T-helper 2 cell treated with Interferon-gamma antibody and Interleukin-4, amounts not matched to agents 100 ng/mL and 5 ng/mL, for 36 hours (primary cell): ENCODE results near the gene GAS2L1. TPM values are rescaled to one million over a fixed set of nuclear protein-coding genes. Genes with fewer than 3 reads are reported as not detected.

Source experiments
- intact Hi-C: fragments of 100-400 bp; cut with micrococcal nuclease; formaldehyde crosslinking; loops from one replicate; pipeline ENCODE4 v1.15.1; 2023
- total RNA-seq: library from RNA; stranded (reverse); gene quantifications from 2 replicates; pipeline ENCODE4 v1.2.3, GENCODE V29; 2022

GAS2L1 gene
- 3.0 and 3.6 TPM in 2 replicates for total RNA-seq

GRCh38 chr22:29306175-29306834, at the start of gene GAS2L1:
Gene GAS2L1 (plus strand): TSS chr22:29306650. CDS start chr22:29308106, 1,456 bp downstream.
- intact Hi-C loops = loop anchor here (5.0 kb wide), 1 partner anchor 39 kb away; the partner anchor contains the start of genes EWSR1 and RHBDD3

DNA sequence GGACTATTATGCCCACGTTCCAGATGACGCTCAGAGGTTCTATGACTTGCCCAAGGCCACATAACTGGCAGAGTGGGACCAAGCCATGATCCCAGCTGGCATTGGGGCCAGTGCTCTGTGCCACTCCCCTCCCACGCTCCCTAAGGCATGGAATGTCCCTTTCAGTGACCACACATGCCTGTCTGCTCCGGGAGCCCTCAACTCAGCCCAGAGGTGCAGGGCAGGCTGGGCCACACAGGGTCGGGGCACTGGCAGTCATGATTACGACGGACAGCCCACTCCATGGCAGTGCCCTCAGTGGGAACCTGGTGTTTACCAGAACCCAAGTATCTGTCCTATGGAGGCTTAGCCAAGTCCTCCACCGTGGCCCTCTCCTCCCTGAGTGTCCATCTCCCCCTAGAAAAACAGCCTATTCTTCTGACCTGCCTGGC, 48.7 kb upstream of the GAS2L1 start:
- intact Hi-C loops = no loop called here

DNA sequence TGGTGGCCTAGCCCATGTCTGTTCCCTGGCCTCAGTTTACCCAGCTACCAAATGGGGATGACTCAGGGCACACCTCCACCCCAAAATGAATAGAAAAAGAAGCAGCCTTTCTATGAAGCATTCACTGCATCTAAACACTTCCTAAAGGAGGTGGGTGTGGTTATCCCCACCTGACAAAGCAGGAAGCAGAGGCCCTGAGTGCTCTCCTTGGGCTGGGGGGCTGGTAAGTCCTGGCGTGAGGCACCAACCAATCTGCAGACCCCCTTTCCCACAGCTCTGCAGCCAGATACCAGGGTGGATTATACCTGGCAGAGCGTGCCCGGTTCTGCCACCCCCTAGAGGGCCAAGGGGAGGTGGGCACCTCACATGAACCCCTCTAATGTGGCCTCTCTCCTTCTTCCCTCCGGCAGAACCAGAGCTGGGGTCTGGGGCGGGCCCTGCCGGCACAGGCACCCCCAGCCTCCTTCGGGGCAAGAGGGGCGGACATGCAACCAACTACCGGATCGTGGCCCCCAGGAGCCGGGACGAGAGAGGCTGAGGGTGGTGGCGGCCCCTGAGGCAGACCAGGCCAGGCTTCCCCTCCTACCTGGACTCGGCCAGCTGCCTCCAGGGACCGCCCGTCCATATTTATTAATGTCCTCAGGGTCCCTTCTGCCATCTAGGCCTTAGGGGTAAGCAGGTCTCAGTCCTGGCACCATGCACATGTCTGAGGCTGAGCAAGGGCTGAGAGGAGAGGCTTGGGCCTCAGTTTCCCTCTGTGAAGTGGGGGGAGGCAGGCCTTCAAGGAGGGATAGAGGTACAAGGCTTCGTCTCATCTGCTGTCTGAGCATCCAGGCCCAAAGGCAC, 47.8 kb upstream of the GAS2L1 start:
- intact Hi-C loops = no loop called here

DNA sequence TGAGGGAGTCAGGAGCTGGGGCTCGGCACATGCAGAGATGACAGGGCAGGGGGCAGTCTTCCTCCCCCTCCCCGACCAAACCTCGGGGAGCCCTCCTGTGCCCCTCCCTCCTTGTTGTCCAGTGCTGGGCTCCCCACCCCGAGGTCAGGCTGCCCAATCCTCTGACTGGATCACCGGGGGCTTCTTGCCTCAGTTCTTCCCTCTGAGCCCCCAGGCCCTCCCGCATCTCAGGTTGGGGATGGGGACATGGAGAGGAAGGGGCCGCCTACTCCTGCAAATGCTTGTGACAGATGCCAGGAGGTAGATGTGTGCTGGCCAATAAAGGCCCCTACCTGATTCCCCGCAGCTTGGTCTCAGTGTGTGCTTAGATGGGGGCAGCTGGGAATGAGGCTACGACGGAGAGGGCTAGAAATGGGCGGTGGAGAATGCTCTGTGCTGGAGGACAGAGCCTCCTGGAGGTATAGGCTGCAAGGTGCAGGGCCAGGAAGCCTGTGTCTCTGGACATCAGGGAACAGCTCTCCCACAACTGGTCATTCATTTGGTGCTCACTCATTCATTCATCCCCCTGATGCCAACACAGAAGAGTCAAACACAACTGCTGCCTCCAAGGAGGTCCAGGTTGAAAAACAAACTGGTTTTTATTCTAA, 47.1 kb upstream of the GAS2L1 start:
- intact Hi-C loops = no loop called here

- intact Hi-C loops = no loop called here
Observed at GRCh38 chr22:29260031-29260560, 46.4 kb upstream of the GAS2L1 start.

GRCh38 chr22:29260601-29261315, 45.7 kb upstream of the GAS2L1 start:
- intact Hi-C loops = no loop called here

DNA sequence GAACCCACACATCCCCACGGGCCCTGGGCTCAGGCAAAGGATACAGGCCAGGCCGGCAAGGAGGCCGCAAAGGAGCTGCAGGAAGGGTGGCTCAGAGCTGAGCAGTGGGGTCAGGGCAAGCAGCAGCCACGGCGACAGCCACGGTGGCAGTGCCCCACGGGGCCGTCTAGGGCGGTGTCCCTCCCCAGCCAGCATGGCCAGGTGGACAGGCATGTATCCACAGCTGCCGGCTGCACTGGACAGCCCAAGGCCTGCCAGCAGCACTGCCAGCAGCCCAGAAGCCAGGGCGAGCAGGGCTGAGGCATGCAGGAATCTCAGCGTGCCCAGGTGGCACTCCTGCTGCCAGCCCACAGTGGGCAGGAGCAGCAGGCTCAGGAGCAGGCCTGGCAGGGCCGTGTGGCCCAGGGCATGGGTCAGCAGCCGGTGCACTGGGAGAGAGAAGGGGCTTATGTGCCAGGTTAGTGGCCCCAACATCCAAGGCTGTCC, 42.6 kb upstream of the GAS2L1 start:
- intact Hi-C loops = no loop called here

GRCh38 chr22:29265305-29265704, 41.1 kb upstream of the GAS2L1 start:
- intact Hi-C loops = loop anchor here (5.0 kb wide), 2 partner anchors 42 to 523 kb away; partner anchors contain the start of genes CHEK2, GAS2L1 and HSCB

DNA sequence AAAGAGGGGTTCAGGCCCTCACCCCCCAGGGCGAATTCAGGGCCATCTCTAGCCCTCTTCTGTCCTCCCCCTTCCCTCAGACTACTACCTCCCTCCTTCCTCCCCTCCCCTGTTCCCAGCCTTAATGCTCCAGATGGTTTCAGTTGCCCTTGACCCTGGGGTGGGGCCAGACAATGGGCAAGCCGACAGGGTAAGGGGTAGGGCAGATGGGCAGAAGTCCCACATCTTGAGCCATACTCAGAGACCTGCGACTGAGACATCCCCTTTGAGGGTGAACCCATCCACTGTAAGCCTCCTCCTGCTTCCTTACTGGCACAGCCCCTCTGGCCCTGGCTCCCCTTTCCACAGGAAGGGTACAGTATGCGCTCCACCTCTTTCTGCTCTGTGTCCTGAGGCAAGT, 40.5 kb upstream of the GAS2L1 start:
- intact Hi-C loops = loop anchor here (5.0 kb wide), 2 partner anchors 41 to 524 kb away; partner anchors contain the start of genes CHEK2, GAS2L1 and HSCB

DNA sequence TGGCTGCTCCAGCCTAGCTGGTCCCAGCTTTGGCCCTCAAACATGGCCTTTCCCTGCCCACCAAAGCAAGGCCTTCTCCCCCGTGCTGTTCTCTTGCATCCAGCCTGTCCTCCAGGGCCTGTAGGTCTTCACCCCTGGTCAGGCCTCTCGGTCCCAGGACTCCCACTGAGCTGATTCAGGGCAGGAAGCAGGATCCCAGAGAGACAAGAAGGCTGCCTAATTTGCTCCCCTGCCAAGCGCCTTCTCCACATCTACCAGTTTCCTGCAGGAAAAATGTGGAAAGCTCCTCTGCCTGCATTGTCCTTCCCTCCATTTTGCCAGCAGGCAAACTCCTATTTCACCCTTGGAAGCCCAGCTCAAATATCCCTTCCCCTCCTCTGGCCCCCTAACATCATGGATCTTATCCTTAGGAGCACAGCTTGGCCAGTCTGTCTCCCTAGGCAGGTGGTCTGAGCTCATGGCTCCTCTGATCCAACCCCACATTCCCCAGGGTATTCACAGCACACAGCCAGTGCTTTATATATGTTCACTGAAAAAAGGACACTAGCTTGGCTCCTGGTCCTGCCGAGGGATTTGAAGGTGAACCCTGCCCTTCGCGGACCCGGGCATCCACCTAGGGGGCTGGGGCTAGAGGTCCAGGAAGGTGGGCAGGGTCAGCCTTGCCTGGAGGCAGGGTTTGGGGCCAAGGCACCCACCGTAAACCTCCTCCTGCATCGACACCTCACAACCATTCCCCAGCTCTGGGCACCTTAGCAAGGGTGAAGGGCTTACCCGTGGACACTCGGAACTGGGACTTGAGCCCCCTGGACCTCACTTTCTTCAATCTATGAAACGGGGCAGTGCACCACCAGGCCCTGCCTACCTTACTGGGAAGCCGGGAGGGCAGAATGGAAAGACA, 39.6 kb upstream of the GAS2L1 start:
- intact Hi-C loops = loop anchor here (5.0 kb wide), 2 partner anchors 40 to 525 kb away; partner anchors contain the start of genes CHEK2, GAS2L1 and HSCB

GRCh38 chr22:29267462-29267857, 39.0 kb upstream of the GAS2L1 start:
- intact Hi-C loops = loop anchor here (5.0 kb wide), 2 partner anchors 40 to 525 kb away; partner anchors contain the start of genes CHEK2, GAS2L1 and HSCB

DNA sequence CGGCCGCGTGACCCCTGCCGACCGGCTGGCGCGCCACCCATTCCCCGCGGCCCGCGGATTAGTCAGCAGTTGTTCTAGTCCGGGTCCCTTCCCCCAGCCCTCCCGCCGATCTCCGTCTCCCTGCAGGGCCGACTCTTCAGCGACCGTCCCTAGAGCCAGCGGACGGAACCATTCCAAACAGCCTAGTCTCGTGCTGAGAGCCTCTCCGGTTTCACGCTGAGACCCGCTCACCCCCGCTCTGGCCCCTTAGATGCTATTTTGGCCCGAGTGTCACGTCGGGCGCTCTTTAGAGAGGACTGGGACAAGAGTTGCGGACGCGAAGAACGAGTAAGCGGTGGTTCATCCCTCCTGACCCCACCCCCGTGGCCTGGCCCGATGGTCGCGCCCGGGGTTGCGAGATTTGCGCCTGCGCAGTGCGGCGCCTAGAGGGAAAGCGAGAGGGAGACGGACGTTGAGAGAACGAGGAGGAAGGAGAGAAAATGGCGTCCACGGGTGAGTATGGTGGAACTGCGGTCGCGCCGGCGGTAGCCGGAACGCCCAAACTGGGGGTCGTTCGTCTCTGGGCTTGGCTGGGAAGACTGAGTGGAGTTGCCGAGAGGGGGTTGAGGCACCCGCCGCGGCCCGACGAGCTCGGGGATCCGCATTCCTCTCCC, 38.5 kb upstream of the GAS2L1 start, which contains the start of the genes EWSR1 and RHBDD3:
TSS of gene EWSR1 (plus strand) at position 411 of the 653 bp plus-strand sequence. CDS start at position 480, 69 bp downstream.
TSS of gene RHBDD3 (minus strand) at position 124 of the 653 bp plus-strand sequence. CDS start 2,355 bp downstream, outside the sequence.
- intact Hi-C loops = loop anchor here (5.0 kb wide), 2 partner anchors 39 to 526 kb away; partner anchors contain the start of genes CHEK2, GAS2L1 and HSCB

- intact Hi-C loops = loop anchor here (5.0 kb wide), 2 partner anchors 39 to 526 kb away; partner anchors contain the start of genes CHEK2, GAS2L1 and HSCB
Observed at GRCh38 chr22:29268511-29269229, 37.8 kb upstream of the GAS2L1 start.

DNA sequence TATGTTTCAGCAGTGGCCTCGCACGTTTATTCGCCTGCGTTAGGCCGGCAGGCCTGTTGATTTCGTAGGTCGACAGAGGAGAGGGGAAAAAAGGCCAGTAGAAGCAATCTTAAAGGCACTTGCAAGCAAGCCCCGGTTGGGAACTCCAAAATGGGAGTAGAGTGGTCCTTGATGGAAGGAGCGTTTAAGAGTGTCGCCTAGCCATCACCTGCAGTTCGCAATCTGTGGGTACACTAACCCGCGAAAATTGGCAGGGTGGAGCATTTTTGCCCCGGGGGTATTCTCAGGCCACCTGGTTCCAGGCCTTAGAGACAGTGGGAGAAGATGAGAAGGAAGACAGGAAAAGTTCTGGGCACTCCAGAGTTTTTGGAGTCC, 37.2 kb upstream of the GAS2L1 start:
- intact Hi-C loops = loop anchor here (5.0 kb wide), 2 partner anchors 38 to 527 kb away; partner anchors contain the start of genes CHEK2, GAS2L1 and HSCB

DNA sequence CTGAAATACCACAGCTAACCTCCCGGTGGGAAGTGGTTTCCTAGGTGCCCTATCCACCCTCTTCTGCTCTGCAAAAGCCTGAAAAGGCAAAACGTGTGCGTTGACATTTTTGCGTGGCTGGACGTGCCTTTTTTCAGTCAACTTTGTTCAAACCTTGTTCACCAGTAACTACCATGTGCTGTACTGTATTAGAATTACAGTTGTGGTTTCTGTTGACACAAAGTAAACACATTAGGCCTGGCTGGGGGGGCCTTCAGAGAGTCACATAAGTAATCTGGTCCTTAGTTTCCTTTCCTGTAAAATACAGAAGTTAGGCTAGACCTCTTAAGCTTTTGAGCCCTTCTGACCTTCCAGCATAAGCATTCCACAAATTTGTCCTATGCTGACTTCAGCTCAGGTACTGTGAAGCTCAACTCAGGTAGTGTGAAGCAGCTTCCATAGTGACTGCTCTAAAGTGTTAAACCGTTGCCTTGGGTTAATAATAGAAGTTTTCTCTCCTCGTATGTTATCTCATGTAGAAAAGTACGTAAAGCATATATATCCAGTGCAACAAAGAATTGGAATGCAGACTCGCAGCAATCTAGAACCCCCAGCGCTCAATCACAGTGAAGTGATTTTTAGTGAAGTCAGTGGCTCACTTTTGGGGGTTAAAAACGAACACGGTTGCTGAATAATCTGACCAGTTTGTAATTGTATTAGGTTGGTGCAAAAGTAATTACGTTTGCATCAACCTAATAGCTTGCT, 36.5 kb upstream of the GAS2L1 start:
- intact Hi-C loops = loop anchor here (5.0 kb wide), 2 partner anchors 37 to 528 kb away; partner anchors contain the start of genes CHEK2, GAS2L1 and HSCB

- intact Hi-C loops = no loop called here
Observed at GRCh38 chr22:29270475-29271271, 35.8 kb upstream of the GAS2L1 start.
